NCI-H2107 treated with DMSO at 0.1 percent for 48 hours (cell line): ENCODE data around the gene SLAMF1.

Source experiments
- DNase-seq: peaks from one replicate; lab custom pipeline; 2025; ENCODE audit not compliant: unreplicated experiment; lab: John Stamatoyannopoulos, UW

Gene SLAMF1

DNA sequence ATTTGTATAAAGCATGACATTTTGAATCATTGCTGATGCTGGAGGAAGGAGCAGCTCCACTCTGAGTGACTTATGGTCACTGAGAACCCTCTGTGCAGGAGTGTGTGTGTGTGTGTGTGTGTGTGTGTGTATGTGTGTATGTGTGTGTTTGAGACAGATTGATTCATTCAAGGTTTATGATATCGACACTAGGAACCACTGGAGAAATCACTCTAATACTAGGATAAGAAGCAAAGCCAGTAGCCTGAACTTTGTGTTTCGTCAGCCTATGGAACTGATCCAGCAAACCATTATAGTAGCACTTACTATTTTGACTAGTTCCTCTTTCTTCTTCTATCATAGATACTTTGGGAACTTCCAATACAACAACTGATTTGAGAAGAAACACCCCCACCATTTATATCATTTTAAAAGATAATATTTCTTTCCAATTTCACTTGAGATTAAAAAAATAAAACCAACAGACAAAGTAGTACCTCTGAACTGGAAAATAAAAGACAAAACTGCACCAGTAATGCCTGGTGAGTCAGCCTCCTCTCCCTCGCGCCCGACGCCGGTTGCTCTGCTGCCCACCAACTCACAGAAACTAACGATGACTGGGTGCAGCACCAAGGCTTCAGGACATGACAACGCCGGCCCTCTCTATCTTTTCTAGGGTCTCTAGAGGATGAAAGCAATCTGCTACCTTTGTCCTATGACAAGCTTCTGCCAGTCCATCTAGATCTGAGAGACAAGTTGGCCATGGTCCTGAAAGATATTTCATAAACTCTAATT, 20.9 kb downstream of the SLAMF1 start:
- no peak for DNase-seq

DNA sequence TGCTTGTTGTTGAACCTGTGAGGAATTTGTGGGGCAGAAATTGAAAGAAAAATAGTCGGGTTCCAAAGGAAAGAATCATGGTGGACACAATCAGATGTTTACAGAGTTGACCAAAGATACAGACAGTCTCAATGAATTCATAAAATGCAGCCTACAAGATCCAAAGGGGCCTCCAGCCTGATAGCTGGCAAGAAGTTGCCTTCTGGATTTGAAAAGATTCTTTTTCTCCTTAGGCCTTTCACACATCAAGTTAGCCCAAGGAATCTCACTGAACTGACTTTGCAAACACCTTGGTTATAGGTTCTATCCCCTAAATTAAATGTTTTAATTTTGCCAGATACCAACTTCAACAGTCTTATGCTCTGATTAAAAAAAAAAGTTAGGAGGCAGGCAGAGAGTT, 21.5 kb downstream of the SLAMF1 start:
- DNase-seq, result no peak

GRCh38 chr1:160624464-160624863, 22.4 kb downstream of the SLAMF1 start:
- DNase-seq, result no peak

GRCh38 chr1:160623862-160624261, 23.0 kb downstream of the SLAMF1 start:
- DNase-seq, result no peak

DNA sequence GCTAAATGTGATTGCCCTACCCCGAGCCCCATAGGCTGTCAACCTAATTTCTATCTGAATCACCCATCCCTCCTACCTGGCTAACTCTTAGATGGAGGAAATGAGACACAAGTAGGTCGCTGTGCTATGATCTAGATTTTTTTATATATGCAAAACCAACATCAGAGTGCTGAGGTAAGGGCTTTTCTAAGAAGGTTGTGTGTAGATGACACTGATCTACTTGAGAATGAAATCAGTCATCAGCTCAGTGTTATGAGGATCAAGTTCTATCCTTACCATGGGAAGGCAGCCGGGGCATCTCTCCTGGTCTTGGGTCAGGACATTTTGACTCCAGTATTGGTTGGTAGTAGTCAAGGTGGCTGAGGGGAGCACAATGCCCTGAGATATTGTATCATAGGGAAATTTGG, 23.6 kb downstream of the SLAMF1 start:
- DNase-seq, result no peak

DNA sequence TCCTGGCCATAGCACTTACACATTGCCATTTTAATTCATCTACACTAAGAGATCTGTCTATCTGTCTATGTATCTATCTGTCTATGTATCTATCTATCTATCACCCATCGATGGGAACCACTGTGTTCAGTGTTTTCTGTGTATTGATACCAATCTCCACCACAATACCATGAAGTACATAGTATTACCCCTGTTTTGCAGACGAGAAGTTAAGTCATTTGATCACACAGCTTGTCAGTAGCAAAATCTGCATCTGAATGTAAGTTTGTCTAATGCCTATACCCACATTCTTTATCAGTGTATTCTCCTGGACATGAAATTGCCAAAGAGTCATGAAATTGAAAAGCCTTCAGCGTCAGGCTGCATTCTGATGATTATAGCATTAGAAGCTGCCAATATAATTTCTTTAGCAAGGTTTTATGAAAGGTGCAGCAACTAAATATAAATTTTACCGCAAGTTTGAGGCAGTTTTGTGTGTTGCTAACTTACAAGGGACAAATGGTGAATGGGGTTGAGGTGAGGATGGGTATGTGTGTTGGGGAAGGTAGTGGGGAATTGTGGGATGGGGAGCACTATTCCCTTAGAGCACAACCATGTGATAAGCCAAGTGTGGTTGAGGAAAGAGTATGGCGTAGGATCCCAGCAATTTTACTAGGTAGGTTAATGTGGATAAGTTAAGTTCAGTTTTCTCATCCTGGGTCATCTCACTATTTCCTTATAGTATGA, 24.2 kb downstream of the SLAMF1 start:
- no peak for DNase-seq

DNA sequence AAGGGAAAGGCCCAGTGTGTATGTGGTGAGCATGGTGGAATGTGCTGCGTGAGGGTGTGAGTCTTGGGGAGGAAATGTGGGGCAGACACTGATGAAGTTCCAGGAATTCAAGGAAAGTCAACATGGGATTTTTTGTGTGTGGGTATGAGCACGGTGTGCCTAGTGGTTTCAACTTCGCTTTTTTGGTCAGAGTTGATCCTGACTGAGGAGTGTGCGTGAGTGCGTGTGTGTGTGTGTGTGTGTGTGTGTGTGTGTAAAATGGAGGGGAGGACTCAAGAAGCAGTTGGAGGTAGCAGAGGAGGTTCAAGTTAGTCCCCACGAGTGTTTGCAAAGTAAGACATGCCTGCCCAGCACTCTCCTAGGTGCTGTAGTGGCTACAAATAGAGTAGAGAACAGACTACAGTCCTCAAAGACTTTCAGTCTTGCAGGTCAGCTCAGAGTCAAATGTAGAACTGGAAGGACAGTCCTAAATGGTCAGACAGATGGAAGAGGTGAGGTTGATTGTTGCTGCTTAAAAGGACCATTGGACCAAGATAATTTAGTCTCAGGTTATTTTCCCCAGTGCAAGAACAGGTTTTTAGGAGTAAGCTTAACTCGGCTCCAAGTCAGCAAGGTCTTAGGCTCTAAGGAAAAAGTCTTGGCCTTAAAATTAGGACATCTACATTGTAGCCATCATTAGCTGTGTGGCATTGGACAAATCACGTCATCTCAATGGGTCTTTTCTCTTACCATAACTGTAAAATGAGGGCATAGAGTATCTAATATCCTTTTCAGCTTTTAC, 25.0 kb downstream of the SLAMF1 start:
- DNase-seq, result no peak

DNA sequence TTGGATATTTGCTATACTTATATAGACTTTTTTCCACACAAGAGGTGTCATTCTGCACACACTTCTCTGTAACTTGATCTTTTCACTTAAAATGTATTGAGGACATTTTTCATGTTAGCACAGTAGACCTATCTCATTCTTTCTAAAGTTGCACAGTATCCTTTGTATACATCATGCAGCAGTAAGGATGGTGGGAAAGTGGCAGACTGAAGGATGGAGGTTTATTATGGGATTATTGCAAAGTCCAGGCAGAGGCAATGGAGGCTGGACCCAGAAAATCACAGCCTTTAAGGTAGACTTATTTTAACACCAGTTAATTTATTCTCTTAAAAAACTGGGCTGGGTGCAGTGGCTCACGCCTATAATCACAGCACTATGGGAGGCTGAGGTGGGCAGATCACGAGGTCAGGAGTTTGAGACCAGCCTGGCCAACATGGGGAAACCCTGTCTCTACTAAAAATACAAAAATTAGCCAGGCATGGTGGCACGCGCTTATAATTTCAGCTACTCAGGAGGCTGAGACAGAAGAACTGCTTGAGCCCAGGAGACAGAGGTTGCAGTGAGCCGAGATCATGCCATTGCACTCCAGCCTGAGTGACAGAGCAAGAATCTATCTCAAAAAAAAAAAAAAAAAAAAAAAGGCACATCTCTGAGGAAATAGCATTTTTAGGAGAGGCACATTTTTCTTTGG, 25.8 kb downstream of the SLAMF1 start:
- DNase-seq, result no peak

DNA sequence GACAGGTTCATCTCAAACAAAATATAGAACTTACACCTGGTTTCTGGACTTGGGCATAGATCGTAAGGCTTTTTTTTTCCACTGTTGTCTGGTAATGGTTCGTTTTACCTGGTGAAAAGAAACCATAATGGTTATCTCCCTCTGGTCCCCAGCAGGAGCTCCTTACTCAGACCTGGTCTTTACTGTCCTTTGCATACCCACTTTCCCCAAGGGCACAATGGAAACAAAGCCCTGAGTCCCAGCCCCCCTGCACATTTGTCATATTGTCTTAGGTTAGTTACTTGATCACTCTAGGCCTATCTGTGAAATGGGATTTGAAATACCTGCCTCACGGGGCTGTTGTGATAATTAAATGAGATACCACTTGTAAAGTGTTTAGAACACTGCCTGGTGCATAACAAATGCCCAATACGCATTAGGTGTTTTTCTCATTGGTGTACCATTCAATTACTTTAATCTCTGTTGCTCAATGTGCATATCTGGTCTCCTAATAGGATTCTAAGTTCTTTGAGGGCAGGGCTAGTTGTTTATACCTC, 27.0 kb downstream of the SLAMF1 start:
- DNase-seq, result no peak

- DNase-seq, result no peak
Observed at GRCh38 chr1:160618763-160619274, 28.0 kb downstream of the SLAMF1 start.

DNA sequence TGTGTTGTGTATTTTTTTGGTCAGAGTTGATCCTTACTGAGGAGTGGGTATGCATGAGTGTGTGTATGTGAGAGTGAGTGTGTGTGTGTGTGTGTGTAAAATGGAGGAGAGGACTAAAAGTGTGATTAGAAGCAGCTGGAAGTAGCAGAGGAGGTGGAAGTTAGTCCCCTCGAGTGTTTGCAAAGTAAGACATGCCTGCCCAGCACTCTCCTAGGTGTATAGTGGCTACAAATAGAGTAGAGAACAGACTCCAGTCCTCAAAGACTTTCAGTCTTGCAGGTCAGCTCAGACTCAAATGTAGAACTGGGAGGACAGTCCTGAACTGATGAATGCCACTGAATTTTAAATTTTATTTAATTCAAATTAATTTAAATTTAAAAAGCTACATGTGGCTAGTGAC, 28.5 kb downstream of the SLAMF1 start:
- no peak for DNase-seq

GRCh38 chr1:160615660-160616059, 31.2 kb downstream of the SLAMF1 start:
- no peak for DNase-seq

DNA sequence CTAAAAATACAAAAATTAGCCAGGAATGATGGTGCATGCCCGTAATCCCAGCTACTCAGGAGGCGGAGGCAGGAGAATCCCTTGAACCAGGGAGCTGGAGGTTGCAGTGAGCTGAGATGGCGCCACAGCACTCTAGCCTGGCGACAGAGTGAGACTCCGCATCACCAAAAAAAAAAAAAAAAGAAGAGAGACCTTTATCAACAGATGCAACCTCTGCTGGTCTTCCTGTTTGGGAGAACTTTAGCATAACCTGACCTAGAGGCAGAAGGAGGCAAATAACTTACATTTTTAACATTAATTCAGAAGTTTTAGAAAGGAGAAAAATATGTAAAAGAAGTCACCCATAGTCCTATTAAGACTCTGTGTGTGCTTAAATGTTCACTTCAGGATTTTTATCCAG, 32.4 kb downstream of the SLAMF1 start:
- DNase-seq, result no peak

DNA sequence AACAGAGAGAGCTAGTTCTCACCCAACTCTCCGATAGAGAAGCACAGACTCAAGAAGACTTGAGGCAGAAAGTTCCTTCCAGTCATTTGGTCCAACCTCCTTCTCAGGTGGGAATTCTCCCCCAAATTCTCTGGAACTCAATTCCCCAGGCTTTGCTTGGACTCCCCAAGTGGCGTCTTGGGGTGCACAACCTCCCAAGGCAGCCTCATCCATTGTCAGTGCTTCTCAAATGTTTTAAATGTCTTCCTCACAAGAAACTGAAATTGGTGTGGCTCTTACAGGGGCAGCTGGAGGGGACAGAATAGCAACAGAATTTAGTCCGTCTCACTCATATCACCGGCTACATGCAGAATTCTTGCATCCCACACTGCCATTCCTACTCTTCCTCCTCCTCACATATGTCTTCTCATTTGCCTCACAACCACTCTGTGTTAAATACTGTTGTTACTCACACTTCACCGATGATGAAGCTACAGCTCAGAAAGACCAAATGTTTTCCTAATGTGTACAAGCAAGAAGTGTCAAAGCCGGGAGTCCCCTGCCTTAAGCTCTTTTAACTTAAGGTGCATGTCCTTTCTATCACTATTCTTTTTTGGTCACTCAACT, 34.1 kb downstream of the SLAMF1 start:
- no peak for DNase-seq

DNA sequence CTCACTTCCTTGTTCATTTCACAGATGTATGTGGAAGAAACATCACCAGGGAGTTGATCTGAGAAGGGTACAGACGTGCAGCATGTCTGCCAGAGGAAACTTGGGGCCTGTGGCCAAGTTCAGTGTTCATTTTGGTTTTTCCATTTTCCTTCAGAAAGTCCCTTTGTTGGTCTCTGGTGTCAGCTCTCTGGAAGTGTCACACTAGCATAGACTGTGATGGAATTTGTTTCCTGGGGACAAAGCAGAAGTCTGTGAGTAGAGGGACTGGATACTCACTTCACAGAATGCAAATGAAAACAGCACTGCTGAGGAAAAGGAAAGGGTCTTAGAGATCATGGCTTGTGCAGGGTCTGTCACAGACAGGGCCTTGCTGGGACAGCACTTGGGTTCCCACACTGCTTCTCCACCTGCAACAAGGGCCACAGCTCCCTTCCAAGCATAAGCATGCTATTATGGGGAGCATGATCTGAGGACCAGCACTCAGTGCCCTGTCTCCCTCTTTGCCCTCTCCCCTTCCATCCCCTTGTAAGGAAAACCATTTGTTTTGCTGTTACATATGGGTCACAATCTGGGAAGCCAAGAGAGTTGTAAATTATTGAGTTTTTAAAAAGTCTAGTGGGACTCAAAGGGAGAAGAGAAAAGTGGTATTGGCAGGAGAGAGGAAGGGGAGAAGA, 36.1 kb downstream of the SLAMF1 start:
- no peak for DNase-seq

GRCh38 chr1:160608941-160609340, 37.9 kb downstream of the SLAMF1 start:
- DNase-seq, result no peak

GRCh38 chr1:160608514-160608913, 38.3 kb downstream of the SLAMF1 start:
- no peak for DNase-seq

GRCh38 chr1:160608057-160608456, 38.8 kb downstream of the SLAMF1 start:
- no peak for DNase-seq

- no peak for DNase-seq
Observed at GRCh38 chr1:160607672-160608032, 39.2 kb downstream of the SLAMF1 start.
